ENCODE measurements around the gene LSAMP.

- TF ChIP-seq CTCF (IDR thresholded peaks at IDR 0.05; ENCODE audit: insufficient read depth, low read length, poor library complexity, severe bottlenecking): no peak
- no peak for TF ChIP-seq EZH2phosphoT487 (conservative IDR thresholded peaks at IDR 0.05; ENCODE audit: low read length)
Observed at GRCh38 chr3:116442331-116443021, 2.8 kb downstream of the LSAMP start.
